ENCODE measurements around the gene RAPGEF6. TPM values are rescaled to one million over a fixed set of nuclear protein-coding genes. Genes with fewer than 3 reads are reported as not detected.

Gene RAPGEF6
- total RNA-seq, 1 experiment from 2014 or later: 26.1 TPM

- ChIA-PET CTCF (no interaction called here), POLR2A (ENCODE audit: low non-redundant PET) (no interaction called here)
- DNase-seq (ENCODE audit: low spot score): no peak
- Histone ChIP-seq H3K27ac (ENCODE audit: low read depth, low read length, poor library complexity, severe bottlenecking) (no peak overlapping the region), H3K4me3 (ENCODE audit: low read depth, low read length, poor library complexity, severe bottlenecking) (no peak overlapping the region), H3K9me3 (ENCODE audit: low read depth, low read length, poor library complexity, severe bottlenecking) (no peaks in the 10 kb centered on the region), H3K27me3 (replicated peaks; ENCODE audit: insufficient read depth, low read depth, low read length, poor library complexity) (no peaks in the 10 kb centered on the region), H3K4me1 (ENCODE audit: insufficient read depth, low read length, poor library complexity, severe bottlenecking) (no peaks in the 10 kb centered on the region), H3K36me3 (ENCODE audit: insufficient read depth, low read length, poor library complexity, severe bottlenecking) (peaks cover 36% of the 10 kb centered on the region)
- no TSS peak for BruUV-seq (replicated peaks)
- intact Hi-C loops (cut with micrococcal nuclease; ENCODE audit: unreplicated experiment): no loop called here
- TF ChIP-seq EZH2 (IDR thresholded peaks at IDR 0.05; ENCODE audit: borderline replicate concordance, low read depth, low read length, poor library complexity, severe bottlenecking): no peak
- TF ChIP-seq, protein P1, sequence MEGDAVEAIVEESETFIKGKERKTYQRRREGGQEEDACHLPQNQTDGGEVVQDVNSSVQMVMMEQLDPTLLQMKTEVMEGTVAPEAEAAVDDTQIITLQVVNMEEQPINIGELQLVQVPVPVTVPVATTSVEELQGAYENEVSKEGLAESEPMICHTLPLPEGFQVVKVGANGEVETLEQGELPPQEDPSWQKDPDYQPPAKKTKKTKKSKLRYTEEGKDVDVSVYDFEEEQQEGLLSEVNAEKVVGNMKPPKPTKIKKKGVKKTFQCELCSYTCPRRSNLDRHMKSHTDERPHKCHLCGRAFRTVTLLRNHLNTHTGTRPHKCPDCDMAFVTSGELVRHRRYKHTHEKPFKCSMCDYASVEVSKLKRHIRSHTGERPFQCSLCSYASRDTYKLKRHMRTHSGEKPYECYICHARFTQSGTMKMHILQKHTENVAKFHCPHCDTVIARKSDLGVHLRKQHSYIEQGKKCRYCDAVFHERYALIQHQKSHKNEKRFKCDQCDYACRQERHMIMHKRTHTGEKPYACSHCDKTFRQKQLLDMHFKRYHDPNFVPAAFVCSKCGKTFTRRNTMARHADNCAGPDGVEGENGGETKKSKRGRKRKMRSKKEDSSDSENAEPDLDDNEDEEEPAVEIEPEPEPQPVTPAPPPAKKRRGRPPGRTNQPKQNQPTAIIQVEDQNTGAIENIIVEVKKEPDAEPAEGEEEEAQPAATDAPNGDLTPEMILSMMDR (conservative IDR thresholded peaks at IDR 0.05; ENCODE audit: low read depth, low read length): no peak
These were observed 198.9 kb downstream of the RAPGEF6 start for GRCh38 chr5:131436081-131436480.

DNA sequence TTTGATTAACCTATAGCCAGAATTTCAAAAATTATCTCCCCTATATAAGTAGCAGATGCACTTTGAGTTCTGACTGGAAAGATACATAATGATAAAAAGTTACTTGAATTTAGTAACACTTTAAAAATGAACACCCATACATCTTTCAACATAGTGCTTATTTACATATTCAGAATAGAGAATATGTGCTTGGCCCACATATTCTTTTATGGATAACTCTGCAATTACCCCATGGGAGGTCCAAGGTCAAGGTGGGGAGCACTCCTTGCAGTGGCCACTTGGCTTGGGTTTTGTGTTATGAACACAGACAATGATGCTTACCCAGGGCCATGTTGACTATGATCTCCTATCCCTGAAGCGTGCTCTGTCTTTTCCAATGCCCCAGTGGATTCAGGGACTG, 201.9 kb downstream of the RAPGEF6 start:
- Histone ChIP-seq H3K27ac (ENCODE audit: low read depth, low read length, poor library complexity, severe bottlenecking) (no peak overlapping the region), H3K27me3 (replicated peaks; ENCODE audit: insufficient read depth, low read depth, low read length, poor library complexity) (no peaks in the 10 kb centered on the region), H3K36me3 (ENCODE audit: insufficient read depth, low read length, poor library complexity, severe bottlenecking) (peaks cover 30% of the 10 kb centered on the region), H3K9me3 (ENCODE audit: low read depth, low read length, poor library complexity, severe bottlenecking) (no peaks in the 10 kb centered on the region), H3K4me3 (ENCODE audit: low read depth, low read length, poor library complexity, severe bottlenecking) (no peak overlapping the region), H3K4me1 (ENCODE audit: insufficient read depth, low read length, poor library complexity, severe bottlenecking) (no peaks in the 10 kb centered on the region)
- intact Hi-C loops (cut with micrococcal nuclease; ENCODE audit: unreplicated experiment): no loop called here
- ChIA-PET POLR2A (ENCODE audit: low non-redundant PET) (no interaction called here), CTCF (no interaction called here)
- no peak for TF ChIP-seq EZH2 (IDR thresholded peaks at IDR 0.05; ENCODE audit: borderline replicate concordance, low read depth, low read length, poor library complexity, severe bottlenecking)
- TF ChIP-seq, protein P1 (conservative IDR thresholded peaks at IDR 0.05; ENCODE audit: low read depth, low read length): no peak
- no peak for DNase-seq (ENCODE audit: low spot score)
- no TSS peak for BruUV-seq (replicated peaks)

DNA sequence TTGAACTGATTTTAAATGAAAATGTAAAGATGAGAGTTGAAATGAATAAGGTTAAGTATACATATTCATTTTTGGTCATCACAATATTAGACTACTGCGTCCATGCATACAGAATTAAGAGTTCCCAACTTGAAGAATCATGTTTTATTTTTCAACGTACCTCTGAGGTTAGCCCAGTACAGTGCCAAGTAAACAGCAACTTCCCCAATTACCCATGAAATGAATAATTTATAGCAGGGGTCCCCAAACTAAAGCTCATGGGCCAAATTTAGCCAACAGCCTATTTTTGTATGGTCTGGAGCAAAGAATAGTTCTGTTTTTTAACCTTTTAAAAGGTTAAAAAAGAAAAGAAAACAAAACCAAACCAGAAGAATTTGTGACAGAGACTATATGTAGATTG, 203.2 kb downstream of the RAPGEF6 start:
- no TSS peak for BruUV-seq (replicated peaks)
- H3K27ac ChIP-seq (ENCODE audit: low read depth, low read length, poor library complexity, severe bottlenecking): no peak overlapping the region
- no peak for DNase-seq (ENCODE audit: low spot score)
- CTCF ChIA-PET: no interaction called here
- intact Hi-C loops (cut with micrococcal nuclease; ENCODE audit: unreplicated experiment): no loop called here
- H3K9me3 ChIP-seq (ENCODE audit: low read depth, low read length, poor library complexity, severe bottlenecking): no peaks in the 10 kb centered on the region
- TF ChIP-seq EZH2 (IDR thresholded peaks at IDR 0.05; ENCODE audit: borderline replicate concordance, low read depth, low read length, poor library complexity, severe bottlenecking): no peak
- TF ChIP-seq, protein P1 (conservative IDR thresholded peaks at IDR 0.05; ENCODE audit: low read depth, low read length): no peak
- POLR2A ChIA-PET (ENCODE audit: low non-redundant PET): no interaction called here
- no peak overlapping the region for H3K4me3 ChIP-seq (ENCODE audit: low read depth, low read length, poor library complexity, severe bottlenecking)
- H3K36me3 ChIP-seq (ENCODE audit: insufficient read depth, low read length, poor library complexity, severe bottlenecking): peaks cover 33% of the 10 kb centered on the region
- H3K4me1 ChIP-seq (ENCODE audit: insufficient read depth, low read length, poor library complexity, severe bottlenecking): no peaks in the 10 kb centered on the region
- no peaks in the 10 kb centered on the region for H3K27me3 ChIP-seq (replicated peaks; ENCODE audit: insufficient read depth, low read depth, low read length, poor library complexity)

All from A673 (cell line).